GM15510 (cell line): ENCODE results near the gene MYH9.

Experiments
- POLR2A ChIP-seq: IDR thresholded peaks from 3 replicates; pipeline ENCODE4 v1.6.1; 2011; ENCODE audit warnings: borderline replicate concordance; ENCODE audit not compliant: insufficient read length; ENCODE audit errors: extremely low read depth

MYH9 gene

GRCh38 chr22:36282328-36282831 lies 105.4 kb downstream of the MYH9 start:
- TF ChIP-seq POLR2A, result no peak

- TF ChIP-seq POLR2A, result no peak
Observed at GRCh38 chr22:36281781-36282327, 105.9 kb downstream of the MYH9 start.

DNA sequence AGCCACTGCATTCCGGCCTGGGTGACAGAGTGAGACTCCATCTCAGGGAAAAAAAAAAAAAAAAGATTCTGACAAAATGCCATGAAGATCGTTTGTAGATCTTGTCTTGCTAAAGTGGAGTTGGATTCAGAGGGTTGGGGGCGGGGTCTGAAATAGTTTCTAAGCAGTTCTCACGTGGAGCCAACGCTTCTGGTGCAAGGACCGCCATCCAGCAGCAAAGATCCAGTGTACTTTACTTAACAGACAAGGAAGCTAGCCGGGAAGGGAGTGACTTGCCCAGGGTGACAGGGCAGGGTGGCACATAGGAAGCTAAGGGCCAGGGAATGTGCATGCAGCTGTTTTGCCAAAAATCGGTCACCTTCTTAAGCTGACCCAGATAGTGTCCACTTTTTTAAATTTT lies 107.4 kb downstream of the MYH9 start:
- no peak for TF ChIP-seq POLR2A

GRCh38 chr22:36279219-36279666 lies 108.5 kb downstream of the MYH9 start:
- TF ChIP-seq POLR2A, result no peak

- no peak for TF ChIP-seq POLR2A
Observed at GRCh38 chr22:36277482-36278291, 110.1 kb downstream of the MYH9 start.

- TF ChIP-seq POLR2A, result no peak
Observed at GRCh38 chr22:36274531-36274930, 113.2 kb downstream of the MYH9 start.

GRCh38 chr22:36267896-36268485 lies 119.8 kb downstream of the MYH9 start:
- no peak for TF ChIP-seq POLR2A

DNA sequence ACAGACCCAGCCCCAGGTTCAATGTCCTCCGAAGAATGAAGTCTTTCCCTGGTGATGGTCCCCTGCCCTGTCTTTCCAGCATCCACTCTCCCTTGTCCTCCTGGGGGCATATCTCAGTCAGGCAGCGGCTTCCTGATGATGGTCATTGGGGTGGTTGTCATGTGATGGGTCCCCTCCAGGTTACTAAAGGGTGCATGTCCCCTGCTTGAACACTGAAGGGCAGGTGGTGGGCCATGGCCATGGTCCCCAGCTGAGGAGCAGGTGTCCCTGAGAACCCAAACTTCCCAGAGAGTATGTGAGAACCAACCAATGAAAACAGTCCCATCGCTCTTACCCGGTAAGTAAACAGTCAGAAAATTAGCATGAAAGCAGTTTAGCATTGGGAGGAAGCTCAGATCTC lies 120.7 kb downstream of the MYH9 start:
- TF ChIP-seq POLR2A, result no peak

GRCh38 chr22:36259615-36260300 lies 128.0 kb downstream of the MYH9 start:
- TF ChIP-seq POLR2A, result no peak

- TF ChIP-seq POLR2A, result no peak
Observed at GRCh38 chr22:36258701-36259614, 128.8 kb downstream of the MYH9 start.

DNA sequence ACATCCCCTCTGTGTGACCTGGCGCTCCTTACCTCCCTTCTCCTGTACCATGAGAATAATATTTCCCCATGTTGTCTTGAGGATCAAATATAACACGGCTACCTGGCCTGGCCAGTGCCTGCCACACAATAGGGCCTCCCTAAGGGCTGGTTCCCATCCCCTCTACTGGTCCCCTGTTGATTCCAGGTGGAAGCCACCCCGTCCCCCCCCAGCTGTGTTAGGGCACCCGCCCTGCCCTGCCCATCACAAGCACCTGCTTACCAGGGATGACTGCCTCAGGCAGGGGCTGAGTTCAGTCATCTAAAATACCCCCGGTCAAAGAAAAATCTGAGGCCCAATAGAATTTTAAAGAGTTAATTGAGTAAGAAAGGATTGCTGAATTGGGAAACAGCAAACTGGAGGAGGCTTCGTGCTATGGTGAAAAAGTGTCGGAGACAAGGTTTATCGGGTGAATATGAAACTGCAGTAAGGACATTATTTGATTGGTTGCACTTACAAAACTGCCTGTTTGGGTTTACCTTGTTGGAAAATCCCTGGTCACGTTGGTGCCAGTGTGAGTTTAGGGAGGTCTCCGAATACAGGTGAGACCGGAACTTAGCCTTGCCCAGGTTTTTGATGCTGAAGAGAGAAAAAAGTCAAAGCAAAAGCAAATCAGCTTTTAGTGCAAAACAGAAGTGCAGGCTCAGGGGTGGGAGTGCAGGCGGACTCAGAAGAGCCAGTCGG lies 129.7 kb downstream of the MYH9 start:
- no peak for TF ChIP-seq POLR2A

- TF ChIP-seq POLR2A, result no peak
Observed at GRCh38 chr22:36257308-36257707, 130.5 kb downstream of the MYH9 start.

- TF ChIP-seq POLR2A, result no peak
Observed at GRCh38 chr22:36256478-36256877, 131.3 kb downstream of the MYH9 start.
